Astrocyte of the hippocampus (primary cell): Measurements from ENCODE around the gene FAAP100.

Experiments used
- DNase-seq: peaks from one replicate; pipeline ENCODE4 v3.0.0; 2011; ENCODE audit warnings: low read depth, low spot score

FAAP100 gene

DNA sequence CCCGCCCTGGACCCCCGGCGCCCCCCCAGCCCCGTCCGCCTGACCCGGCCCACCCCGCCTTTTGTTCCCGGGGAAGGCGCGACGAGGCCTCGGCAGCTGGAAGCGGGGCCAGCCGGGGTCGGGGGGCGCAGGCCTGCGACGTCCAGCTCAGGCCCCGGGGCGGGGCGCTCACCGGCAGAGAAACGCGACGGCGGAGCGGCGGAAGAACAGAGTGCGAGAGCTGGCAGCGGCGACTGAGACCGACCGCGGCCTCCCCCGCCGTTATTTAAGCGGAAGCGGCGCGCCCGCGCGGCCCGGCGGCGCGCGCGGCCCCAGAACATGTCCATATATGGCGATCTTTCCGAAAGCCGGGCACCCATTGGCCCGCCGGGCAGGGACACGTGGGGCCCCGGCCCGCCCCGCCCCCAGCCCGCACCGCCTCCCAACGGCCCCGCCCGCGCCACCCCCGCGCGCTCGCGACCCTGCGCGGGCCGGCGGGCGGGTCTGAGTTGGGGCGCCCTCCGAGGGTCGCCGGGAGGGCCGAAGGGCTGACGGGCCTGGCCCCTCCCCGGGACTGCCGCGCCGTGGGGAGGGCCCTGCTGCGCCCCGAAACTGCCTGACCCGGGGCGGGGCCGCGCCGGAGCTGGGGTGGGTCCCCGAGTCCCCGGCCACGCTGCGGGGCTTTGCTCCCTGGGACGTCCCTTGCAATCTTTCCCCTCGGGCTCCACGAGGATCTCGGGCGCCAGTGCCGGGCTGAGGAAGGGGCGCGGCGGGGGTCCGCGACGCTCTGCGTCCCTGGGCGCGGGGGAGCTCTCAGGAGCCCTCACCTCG is 39.4 kb downstream of the FAAP100 start, which contains the start of gene ACTG1:
TSS of gene ACTG1 (minus strand) at position 238 of the 810 bp plus-strand sequence. CDS start 445 bp downstream, outside the sequence.
- DNase-seq: peak; percentile 99

DNA sequence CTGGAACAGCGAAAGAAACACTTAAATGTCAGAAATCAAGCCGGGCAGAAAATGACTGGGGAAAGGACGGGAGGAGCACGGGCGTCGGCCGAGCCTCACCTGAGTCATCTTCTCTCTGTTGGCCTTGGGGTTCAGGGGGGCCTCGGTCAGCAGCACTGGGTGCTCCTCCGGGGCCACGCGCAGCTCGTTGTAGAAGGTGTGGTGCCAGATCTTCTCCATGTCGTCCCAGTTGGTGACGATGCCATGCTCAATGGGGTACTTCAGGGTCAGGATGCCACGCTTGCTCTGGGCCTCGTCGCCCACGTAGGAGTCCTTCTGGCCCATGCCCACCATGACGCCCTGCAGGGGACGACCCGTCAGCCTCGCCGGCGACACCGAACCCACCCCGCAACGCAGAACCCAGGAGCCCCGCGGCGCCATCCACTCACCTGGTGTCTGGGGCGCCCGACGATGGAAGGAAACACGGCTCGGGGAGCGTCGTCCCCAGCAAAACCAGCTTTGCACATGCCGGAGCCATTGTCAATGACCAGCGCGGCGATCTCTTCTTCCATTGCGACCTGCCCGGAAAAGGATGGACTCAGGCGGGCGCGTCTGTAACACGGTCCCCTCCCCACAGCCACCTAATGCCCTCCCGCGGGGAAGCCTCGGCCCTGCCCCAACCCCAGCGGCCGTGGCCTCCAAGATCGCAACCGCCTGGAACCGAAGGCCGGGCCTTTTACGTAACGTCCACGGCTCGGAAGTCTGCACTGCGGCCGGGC is 40.2 kb downstream of the FAAP100 start:
- peak; percentile 67 for DNase-seq

- DNase-seq: no peak
Observed at GRCh38 chr17:81511554-81511803, 40.7 kb downstream of the FAAP100 start.

DNA sequence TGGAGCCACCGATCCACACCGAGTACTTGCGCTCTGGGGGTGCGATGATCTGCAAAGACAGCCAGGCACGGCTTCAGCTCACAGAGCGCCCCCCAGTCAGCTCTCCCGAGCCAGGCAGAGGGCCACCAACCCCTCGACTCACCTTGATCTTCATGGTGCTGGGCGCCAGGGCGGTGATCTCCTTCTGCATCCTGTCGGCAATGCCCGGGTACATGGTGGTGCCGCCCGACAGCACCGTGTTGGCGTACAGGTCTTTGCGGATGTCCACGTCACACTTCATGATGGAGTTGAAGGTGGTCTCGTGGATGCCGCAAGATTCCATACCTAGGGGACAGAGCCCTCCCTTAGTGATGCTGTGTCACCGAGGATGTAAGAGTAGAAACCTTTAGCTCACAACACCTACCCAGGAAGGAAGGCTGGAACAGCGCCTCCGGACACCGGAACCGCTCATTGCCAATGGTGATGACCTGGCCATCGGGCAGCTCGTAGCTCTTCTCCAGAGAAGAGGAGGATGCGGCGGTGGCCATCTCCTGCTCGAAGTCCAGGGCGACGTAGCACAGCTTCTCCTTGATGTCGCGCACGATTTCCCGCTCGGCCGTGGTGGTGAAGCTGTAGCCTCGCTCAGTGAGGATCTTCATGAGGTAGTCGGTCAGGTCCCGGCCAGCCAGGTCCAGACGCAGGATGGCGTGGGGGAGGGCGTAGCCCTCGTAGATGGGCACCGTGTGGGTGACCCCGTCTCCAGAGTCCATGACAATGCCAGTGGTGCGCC is 41.2 kb downstream of the FAAP100 start:
- DNase-seq: peak; percentile 69

- peak; percentile 27 for DNase-seq
Observed at GRCh38 chr17:81509972-81510784, 42.0 kb downstream of the FAAP100 start.

DNA sequence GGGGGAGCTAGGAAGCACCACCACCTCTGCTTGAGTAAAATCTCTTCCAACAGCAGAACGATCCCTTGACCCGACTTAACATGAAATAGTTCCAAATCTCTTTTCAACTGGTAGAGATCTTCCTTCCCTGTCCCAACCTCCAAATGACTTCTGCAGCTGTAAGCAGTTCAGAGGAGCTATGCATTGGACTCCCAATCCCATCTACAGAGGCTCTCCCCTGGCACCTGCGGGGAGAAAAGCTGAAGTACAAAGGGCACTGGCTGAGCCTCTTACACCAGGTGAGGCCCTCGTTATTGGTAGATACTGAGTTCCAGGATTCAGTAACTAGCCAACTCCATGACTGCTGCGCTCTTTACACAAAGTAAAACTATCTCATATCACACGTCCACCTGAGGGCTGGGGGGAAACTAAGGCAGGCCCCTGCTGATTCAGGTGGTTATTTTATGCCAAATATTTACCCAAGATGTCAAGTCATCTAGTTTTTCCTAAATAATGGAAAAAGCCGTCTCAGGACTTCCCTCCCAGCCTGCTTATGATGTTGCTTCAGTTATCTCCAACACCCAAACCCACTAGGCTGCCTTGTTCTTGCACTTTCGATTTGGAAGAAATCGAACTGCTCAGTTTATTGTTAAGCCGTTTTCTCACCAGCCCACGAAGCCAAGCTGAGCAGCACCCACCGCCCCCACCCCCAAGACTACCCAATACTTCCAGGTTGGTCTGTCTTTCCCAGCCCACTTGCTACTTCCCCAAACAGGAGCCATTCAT is 42.8 kb downstream of the FAAP100 start:
- DNase-seq: peak; percentile 41

DNA sequence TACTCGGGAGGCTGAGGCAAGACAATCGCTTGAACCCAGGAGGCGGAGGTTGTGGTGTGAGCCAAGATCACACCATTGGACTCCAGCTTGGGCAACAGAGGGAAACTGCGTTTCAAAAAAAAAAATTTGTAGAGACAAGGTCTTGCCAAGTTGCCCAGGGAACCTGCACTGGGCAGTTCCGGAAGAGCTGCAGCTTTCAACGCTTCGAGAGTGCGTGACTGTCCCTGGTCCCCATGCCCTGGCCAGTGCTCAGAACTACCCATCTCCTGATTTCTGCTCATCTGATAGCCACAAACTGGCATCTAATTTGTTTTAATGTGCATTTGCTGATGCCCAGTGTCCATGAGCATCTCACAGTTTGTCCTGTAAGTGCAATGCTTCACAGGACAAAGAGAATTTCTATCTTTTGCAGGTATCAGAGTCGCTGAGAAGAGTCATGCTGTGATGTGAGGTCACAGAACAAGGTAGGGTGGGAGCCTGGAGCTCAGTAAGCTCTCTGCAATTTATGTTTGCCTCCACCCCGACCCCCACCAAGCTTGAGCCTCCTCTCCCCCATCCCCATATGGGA is 43.4 kb downstream of the FAAP100 start:
- DNase-seq: no peak

GRCh38 chr17:81503619-81504018 is 48.5 kb downstream of the FAAP100 start:
- DNase-seq: no peak

GRCh38 chr17:81502471-81503017 is 49.6 kb downstream of the FAAP100 start:
- no peak for DNase-seq

- no peak for DNase-seq
Observed at GRCh38 chr17:81500047-81500446, 52.1 kb downstream of the FAAP100 start.

DNA sequence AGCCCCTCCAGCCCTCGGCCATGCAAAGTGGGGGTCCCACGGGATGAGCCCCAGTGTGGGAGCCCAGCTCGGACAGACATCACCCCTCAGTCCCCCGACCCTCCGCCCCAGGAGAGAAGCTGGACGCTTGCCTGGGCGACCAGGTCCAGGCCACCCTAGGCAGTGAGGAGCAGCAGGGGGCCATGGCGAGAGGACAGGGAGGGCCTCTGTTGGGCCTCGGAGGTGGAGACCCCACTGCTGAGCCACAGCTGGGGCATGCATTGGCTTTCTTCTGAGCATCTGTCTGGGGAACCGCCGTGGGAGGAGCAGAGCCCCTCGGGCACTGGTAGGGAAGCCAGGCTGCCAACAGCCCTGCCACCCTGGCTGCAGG is 52.6 kb downstream of the FAAP100 start:
- no peak for DNase-seq

GRCh38 chr17:81498953-81499600 is 53.1 kb downstream of the FAAP100 start:
- DNase-seq: no peak

- DNase-seq: no peak
Observed at GRCh38 chr17:81494626-81495377, 57.4 kb downstream of the FAAP100 start.

DNA sequence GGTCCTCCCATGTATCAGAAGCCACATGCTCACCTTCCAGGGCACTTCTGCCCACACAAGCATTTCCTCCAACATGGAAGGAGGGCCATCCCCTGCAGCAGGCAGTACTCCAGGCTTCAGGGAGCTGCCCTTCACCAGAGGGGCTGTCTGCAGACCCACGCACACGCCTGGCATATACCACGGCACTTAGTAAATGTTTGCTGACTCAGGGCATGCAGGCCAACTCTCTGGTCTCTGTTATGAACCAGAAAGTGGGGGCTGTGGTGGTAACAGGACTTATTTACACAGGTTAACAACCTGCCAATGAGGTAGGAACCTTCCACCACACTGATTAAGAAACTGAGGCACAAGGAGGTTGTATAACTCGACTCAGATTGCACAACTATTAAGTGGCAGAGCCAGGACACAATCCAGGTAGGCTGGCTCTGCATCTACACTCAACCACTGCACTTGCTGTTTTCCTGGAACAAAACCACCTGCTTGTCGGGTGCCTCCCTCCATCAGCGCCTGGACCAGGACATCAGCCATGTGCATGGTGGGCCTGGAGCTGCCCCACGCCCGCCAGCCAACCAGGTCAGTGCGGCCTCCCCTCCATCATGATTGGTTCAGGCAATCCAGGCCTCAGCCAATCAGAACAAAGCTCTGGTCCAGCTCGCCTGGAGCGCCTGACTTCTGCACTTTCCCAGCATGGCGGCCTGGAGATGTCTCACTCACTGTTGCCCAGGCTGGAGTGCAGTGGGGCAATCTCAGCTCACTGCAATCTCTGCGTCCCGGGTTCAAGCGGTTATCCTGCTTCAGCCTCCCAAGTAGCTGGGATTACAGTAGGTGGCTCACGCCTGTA is 58.7 kb downstream of the FAAP100 start:
- no peak for DNase-seq

DNA sequence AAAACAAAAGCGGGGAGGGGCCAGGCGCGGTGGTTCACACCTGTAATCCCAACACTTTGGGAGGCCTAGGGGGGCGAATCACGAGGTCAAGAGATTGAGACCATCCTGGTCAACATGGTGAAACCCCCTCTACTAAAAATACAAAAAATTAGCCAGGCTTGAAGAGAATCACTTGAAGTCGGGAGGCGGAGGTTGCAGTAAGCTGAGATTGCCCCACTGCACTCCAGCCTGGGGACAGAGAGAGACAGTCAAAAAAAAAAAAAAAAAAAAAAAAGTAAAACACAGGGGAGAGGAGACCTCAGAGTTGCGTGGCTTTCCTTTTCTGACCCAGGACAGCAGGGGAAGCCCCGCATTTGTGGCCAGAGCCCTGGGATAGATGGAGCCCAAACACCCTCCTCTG is 59.4 kb downstream of the FAAP100 start:
- no peak for DNase-seq

DNA sequence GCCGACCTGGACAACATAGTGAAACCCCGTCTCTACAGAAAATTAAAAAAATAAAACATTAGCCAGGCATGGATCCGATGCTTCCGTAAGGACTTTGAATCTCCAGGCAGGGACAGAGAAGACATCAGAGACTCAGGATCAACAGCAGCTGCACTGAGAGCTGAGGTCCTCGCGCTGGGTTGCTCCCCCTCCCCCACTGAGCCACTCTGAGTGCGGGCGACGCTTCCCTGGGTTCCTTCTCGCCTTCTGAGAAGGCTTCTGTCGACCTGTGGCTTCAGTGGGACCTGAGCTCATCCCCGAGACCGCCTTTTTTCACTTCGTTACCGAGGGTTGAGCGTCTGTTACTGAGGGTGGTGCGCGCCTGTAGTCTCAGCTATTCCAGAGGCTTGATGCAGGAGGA is 60.0 kb downstream of the FAAP100 start:
- no peak for DNase-seq

DNA sequence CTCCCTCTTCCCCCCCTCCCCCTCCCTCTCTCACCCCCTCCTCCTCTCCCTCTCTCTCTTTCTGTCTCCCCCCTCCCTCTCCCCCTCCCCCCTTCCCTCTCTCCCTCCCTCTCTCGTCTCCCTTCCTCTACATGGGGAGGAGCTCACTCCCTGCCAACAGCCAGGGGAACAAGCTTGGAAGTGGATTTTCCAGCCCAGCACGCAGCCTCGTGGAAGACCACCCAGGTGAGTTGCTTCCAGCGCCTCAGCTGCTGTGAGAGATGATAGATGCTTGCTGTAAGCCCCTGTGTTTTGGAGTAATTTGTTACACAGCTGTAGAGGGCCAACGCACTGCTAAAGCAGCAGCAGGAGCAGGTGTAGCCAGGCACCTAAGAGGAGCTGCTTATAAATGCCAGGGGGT is 60.4 kb downstream of the FAAP100 start:
- DNase-seq: no peak

GRCh38 chr17:81491181-81491581 is 61.0 kb downstream of the FAAP100 start:
- no peak for DNase-seq
